Measurements from ENCODE around the gene NID1. TPM values are rescaled to one million over a fixed set of nuclear protein-coding genes. Genes with fewer than 3 reads are reported as not detected.
"Not testable (repeated sequence)": the region's sequence is repeated elsewhere in the genome, so short reads cannot be mapped to it uniquely, and the experiment has no call there.

Gene NID1
- total RNA-seq, 6 experiments from 2014 or later, result 97.5 to 124 (median 107) TPM

DNA sequence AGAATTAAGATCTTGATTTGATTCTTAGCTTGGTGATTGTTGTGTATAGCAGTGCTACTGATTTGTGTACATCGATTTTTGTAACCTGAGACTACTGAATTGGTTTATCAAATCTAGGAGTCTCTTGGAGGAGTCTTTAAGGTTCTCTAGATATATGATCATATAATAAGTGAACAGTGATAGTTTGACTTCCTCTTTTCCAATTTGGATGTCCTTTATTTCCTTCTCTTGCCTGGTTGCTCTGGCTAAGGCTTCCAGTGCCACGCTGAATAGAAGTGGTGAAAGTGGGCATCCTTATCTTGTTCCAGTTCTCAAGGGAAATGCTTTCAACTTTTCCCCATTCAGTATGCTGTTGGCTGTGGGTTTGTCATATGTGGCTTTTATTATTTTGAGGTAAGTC is 136.7 kb downstream of the NID1 start:
- TF ChIP-seq, protein P1, sequence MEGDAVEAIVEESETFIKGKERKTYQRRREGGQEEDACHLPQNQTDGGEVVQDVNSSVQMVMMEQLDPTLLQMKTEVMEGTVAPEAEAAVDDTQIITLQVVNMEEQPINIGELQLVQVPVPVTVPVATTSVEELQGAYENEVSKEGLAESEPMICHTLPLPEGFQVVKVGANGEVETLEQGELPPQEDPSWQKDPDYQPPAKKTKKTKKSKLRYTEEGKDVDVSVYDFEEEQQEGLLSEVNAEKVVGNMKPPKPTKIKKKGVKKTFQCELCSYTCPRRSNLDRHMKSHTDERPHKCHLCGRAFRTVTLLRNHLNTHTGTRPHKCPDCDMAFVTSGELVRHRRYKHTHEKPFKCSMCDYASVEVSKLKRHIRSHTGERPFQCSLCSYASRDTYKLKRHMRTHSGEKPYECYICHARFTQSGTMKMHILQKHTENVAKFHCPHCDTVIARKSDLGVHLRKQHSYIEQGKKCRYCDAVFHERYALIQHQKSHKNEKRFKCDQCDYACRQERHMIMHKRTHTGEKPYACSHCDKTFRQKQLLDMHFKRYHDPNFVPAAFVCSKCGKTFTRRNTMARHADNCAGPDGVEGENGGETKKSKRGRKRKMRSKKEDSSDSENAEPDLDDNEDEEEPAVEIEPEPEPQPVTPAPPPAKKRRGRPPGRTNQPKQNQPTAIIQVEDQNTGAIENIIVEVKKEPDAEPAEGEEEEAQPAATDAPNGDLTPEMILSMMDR (IDR thresholded peaks at IDR 0.05), result no peak
- no peak for DNase-seq
- Mint-ChIP-seq H3K9me3 (no peaks in the 10 kb centered on the region), H3K4me1 (ENCODE audit: low read depth) (peaks cover 10% of the 10 kb centered on the region), H3K36me3 (ENCODE audit: low read depth) (no peaks in the 10 kb centered on the region), H3K27me3 (ENCODE audit: insufficient read depth) (peaks cover 2% of the 10 kb centered on the region; the same call in 1 of the 2 replicates), H3K27ac (no peak overlapping the region), H3K4me3 (no peak overlapping the region)

DNA sequence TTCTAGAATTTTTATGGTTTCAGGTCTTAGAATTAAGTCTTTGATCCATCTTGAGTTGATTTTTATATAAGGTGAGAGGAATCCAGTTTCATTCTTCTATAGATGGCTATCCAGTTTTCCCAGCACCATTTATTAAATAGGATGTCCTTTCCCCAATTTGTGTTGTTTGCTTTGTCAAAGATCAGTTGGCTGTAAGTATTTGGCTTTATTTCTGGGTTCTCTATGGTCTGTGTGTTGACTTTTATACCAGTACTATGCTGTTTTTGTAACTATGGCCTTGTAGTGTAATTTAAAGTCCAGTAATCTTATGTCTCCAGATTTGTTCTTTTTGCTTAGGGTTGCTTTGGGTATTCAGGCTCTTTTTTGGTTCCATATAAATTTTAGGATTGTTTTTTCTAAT is 137.3 kb downstream of the NID1 start:
- not testable (repeated sequence) for H3K9me3 Mint-ChIP-seq; H3K27ac Mint-ChIP-seq; H3K27me3 Mint-ChIP-seq (ENCODE audit: insufficient read depth); H3K36me3 Mint-ChIP-seq (ENCODE audit: low read depth); DNase-seq; H3K4me3 Mint-ChIP-seq
- peaks cover 16% of the 10 kb centered on the region for H3K4me1 Mint-ChIP-seq (ENCODE audit: low read depth)

Other genes with a start within 250 kb of the NID1 start
- 10 to 100 TPM; 13.2 to 18.9 (median 15.4) TPM for gene LYST, start 198.2 kb downstream of the NID1 start, total RNA-seq (2021; fragmentation: NEBNext Ultra II Directional; extraction: Animal tissue kit (Norgen Biotek cat#: 25700))
- gene GPR137B, start 77.4 kb upstream of the NID1 start, total RNA-seq (2021; fragmentation: NEBNext Ultra II Directional; extraction: Animal tissue kit (Norgen Biotek cat#: 25700)), result 10 to 100 TPM in 5 of 6 experiments, 1 to 10 TPM in 1; 9.7 to 13.8 (median 11.9) TPM
- gene ERO1B, start 216.9 kb upstream of the NID1 start, total RNA-seq (2021; fragmentation: NEBNext Ultra II Directional; extraction: Animal tissue kit (Norgen Biotek cat#: 25700)), result 1 to 10 TPM; 1.5 to 2.3 (median 2.0) TPM

Measured in HFFc6 (cell line).